HCT116 (cell line): ENCODE data around the gene PIGH. TPM values are rescaled to one million over a fixed set of nuclear protein-coding genes. Genes with fewer than 3 reads are reported as not detected.

Source experiments
- ATAC-seq: fragments of 200-7000 bp; cut with Tn5 transposase; 2 replicates; pipeline ENCODE4 v1.9.1; 2020; ENCODE audit warnings: mild to moderate bottlenecking, moderate library complexity
- BruUV-seq: library from RNA; stranded (reverse); fragments of 400-500 nt; replicated peaks from 2 replicates; lab custom pipeline; 2021; lab: Mats Ljungman, UMichigan
- CTCF ChIA-PET: fragments of 300-600 bp; sonication (Branson Sonifier 250); formaldehyde crosslinking; loops from one replicate; lab custom pipeline; 2021; ENCODE audit warnings: antibody characterized with exemption; lab: Charles Lee
- POLR2A ChIA-PET: fragments of 300-600, 350-600 bp; sonication (Branson Sonifier 250); formaldehyde crosslinking; loops from one replicate; lab custom pipeline; 2021; ENCODE audit warnings: antibody characterized with exemption; lab: Charles Lee
- RAD21 ChIA-PET, 2 experiments: fragments of 300-600 bp; sonication (Branson Sonifier 250); formaldehyde crosslinking; loops; one replicate each; lab custom pipeline; 2023; ENCODE audit warnings: low total read pairs in 2 of 2; ENCODE audit not compliant: uncharacterized antibody in 2 of 2, unreplicated experiment in 2 of 2, low non-redundant PET in 1 of 2; lab: Charles Lee
- DNase-seq: peaks from one replicate; pipeline ENCODE4 v3.0.0-alpha.2; 2010; ENCODE audit warnings: low read depth, low spot score
- H2AFZ ChIP-seq: fragments of 200-600 bp; shearing (Covaris generic), sonication (generic); 2 replicates; pipeline ENCODE4 v1.6.1; 2017; ENCODE audit warnings: low read depth, mixed run types, mixed read lengths, antibody characterized with exemption, low read length; ENCODE audit not compliant: poor library complexity, severe bottlenecking
- H3K27ac ChIP-seq: 2 replicates; pipeline ENCODE4 v1.5.1; 2012; ENCODE audit warnings: low read depth, low read length
- H3K27me3 ChIP-seq: fragments of 200-600 bp; sonication (generic); 2 replicates; pipeline ENCODE4 v1.6.1; 2016; ENCODE audit warnings: mixed run types, low read length, mixed read lengths; ENCODE audit not compliant: insufficient read depth
- H3K36me3 ChIP-seq, 2 experiments: fragments of 200-500 bp in 1 of 2; fragments of 200-600 bp in 1 of 2; sonication (Bioruptor generic) in 1 of 2; sonication (generic) in 1 of 2; 2 replicates each; pipeline versions ENCODE4 v1.5.1 to v1.6.1; 2014 to 2016; ENCODE audit warnings: low read length in 2 of 2, inconsistent platforms in 1 of 2, mixed read lengths in 1 of 2, mixed run types in 1 of 2; ENCODE audit not compliant: insufficient read depth in 2 of 2, control insufficient read depth in 1 of 2
- H3K4me1 ChIP-seq, 2 experiments: fragments of 200-600 bp in 1 of 2; sonication (generic) in 1 of 2; 2 replicates each; pipeline versions ENCODE4 v1.5.1 to v1.6.1; 2012 to 2017; ENCODE audit warnings: low read length in 2 of 2, inconsistent platforms in 1 of 2, mild to moderate bottlenecking in 1 of 2, mixed read lengths in 1 of 2, mixed run types in 1 of 2, moderate library complexity in 1 of 2; ENCODE audit not compliant: insufficient read depth in 2 of 2, control insufficient read depth in 1 of 2
- H3K4me2 ChIP-seq: fragments of 200-600 bp; sonication (generic); 2 replicates; pipeline ENCODE4 v1.6.1; 2017; ENCODE audit warnings: mixed run types, low read length, mixed read lengths
- H3K4me3 ChIP-seq, 2 experiments: fragments of 200-600 bp in 1 of 2; sonication (generic) in 1 of 2; replicated peaks in 1 of 2; 2 replicates each; pipeline ENCODE4 v1.5.1; 2011 to 2016; ENCODE audit warnings: low read length in 2 of 2, control low read depth in 1 of 2, low read depth in 1 of 2, mild to moderate bottlenecking in 1 of 2, mixed read lengths in 1 of 2, mixed run types in 1 of 2
- H3K79me2 ChIP-seq: fragments of 200-600 bp; sonication (generic); 2 replicates; pipeline ENCODE4 v1.6.1; 2017; ENCODE audit warnings: mild to moderate bottlenecking, mixed run types, low read length, moderate library complexity, mixed read lengths; ENCODE audit not compliant: insufficient read depth
- H3K9ac ChIP-seq: fragments of 200-600 bp; sonication (generic); 2 replicates; pipeline ENCODE4 v1.6.1; 2016; ENCODE audit warnings: low read length, mixed read lengths
- H3K9me2 ChIP-seq: fragments of 200-600 bp; sonication (generic), shearing (Covaris generic); 2 replicates; pipeline ENCODE4 v1.6.1; 2017; ENCODE audit warnings: mixed run types, mild to moderate bottlenecking, moderate library complexity; ENCODE audit not compliant: insufficient read depth
- H3K9me3 ChIP-seq, 2 experiments: fragments of 200-500 bp in 1 of 2; fragments of 200-600 bp in 1 of 2; sonication (Bioruptor generic) in 1 of 2; sonication (generic) in 1 of 2; 2 replicates each; pipeline ENCODE4 v1.6.1; 2014 to 2017; ENCODE audit warnings: low read length in 2 of 2, mixed read lengths in 2 of 2, inconsistent platforms in 1 of 2, low read depth in 1 of 2, mild to moderate bottlenecking in 1 of 2, mixed run types in 1 of 2, moderate library complexity in 1 of 2; ENCODE audit not compliant: control insufficient read depth in 1 of 2, insufficient read depth in 1 of 2
- H4K20me1 ChIP-seq: fragments of 200-600 bp; sonication (generic), shearing (Covaris generic); 2 replicates; pipeline ENCODE4 v1.6.1; 2017; ENCODE audit warnings: mixed run types, mild to moderate bottlenecking, moderate library complexity; ENCODE audit not compliant: insufficient read depth
- CEBPB ChIP-seq: IDR thresholded peaks from 2 replicates; pipeline ENCODE4 v1.6.1; 2012; ENCODE audit warnings: low read depth
- CTCF ChIP-seq, 3 experiments: fragments of 200-600 bp in 1 of 3; sonication (generic) in 1 of 3; IDR thresholded peaks in 2 of 3; conservative IDR thresholded peaks in 1 of 3; 2 replicates each; pipeline ENCODE4 v1.5.1; 2012 to 2017; ENCODE audit warnings: low read depth in 2 of 3, low read length in 2 of 3, antibody characterized with exemption in 1 of 3, borderline replicate concordance in 1 of 3, control low read depth in 1 of 3, mild to moderate bottlenecking in 1 of 3, mixed read lengths in 1 of 3, mixed run types in 1 of 3, moderate library complexity in 1 of 3; ENCODE audit not compliant: insufficient read depth in 1 of 3
- EGR1 ChIP-seq: IDR thresholded peaks from 2 replicates; pipeline ENCODE4 v1.6.1; 2012; ENCODE audit warnings: low read depth
- EZH2 ChIP-seq: fragments of 200-600 bp; sonication (generic); IDR thresholded peaks from 2 replicates; pipeline ENCODE4 v1.6.1; 2017; ENCODE audit warnings: antibody characterized with exemption, mixed run types
- EZH2phosphoT487 ChIP-seq: fragments of 200-600 bp; IDR thresholded peaks from 2 replicates; pipeline ENCODE4 v1.6.1; 2018; ENCODE audit warnings: antibody characterized with exemption, borderline replicate concordance
- FOSL1 ChIP-seq: IDR thresholded peaks from 2 replicates; pipeline ENCODE4 v1.6.1; 2012; ENCODE audit warnings: low read depth
- MAX ChIP-seq: IDR thresholded peaks from 2 replicates; pipeline ENCODE4 v1.6.1; 2012
- POLR2AphosphoS5 ChIP-seq: IDR thresholded peaks from 2 replicates; pipeline ENCODE4 v1.6.1; 2011; ENCODE audit warnings: mild to moderate bottlenecking, low read depth, low read length, moderate library complexity
- RAD21 ChIP-seq: IDR thresholded peaks from 2 replicates; pipeline ENCODE4 v1.6.1; 2012; ENCODE audit warnings: low read depth, mild to moderate bottlenecking
- SIN3A ChIP-seq: IDR thresholded peaks from 2 replicates; pipeline ENCODE4 v1.6.1; 2012; ENCODE audit warnings: low read depth
- SP1 ChIP-seq: IDR thresholded peaks from 2 replicates; pipeline ENCODE4 v1.6.1; 2012; ENCODE audit warnings: low read depth
- SRF ChIP-seq: IDR thresholded peaks from 2 replicates; pipeline ENCODE4 v1.6.1; 2012; ENCODE audit warnings: low read depth
- YY1 ChIP-seq: IDR thresholded peaks from 2 replicates; pipeline ENCODE4 v1.6.1; 2011; ENCODE audit warnings: low read length, low read depth, moderate library complexity, mild to moderate bottlenecking; ENCODE audit not compliant: insufficient replicate concordance; ENCODE audit errors: extremely low read depth
- ZBTB33 ChIP-seq: IDR thresholded peaks from 2 replicates; pipeline ENCODE4 v1.6.1; 2011; ENCODE audit warnings: mild to moderate bottlenecking, low read length, moderate library complexity; ENCODE audit not compliant: insufficient replicate concordance; ENCODE audit errors: extremely low read depth
- ZFX ChIP-seq: fragments of 450-650 bp; IDR thresholded peaks from 2 replicates; pipeline ENCODE4 v1.6.1; 2017
- ZNF274 ChIP-seq: fragments of 200-500 bp; sonication (Bioruptor generic); IDR thresholded peaks from 2 replicates; pipeline ENCODE4 v1.6.1; 2014; ENCODE audit warnings: mild to moderate bottlenecking, low read depth, low read length, inconsistent platforms
- intact Hi-C: fragments of 100-400 bp; cut with micrococcal nuclease; formaldehyde crosslinking; loops from 2 replicates; pipeline ENCODE4 v1.10.0; 2022
- total RNA-seq: library from RNA; stranded (reverse); gene quantifications from one replicate; pipeline ENCODE4 v1.2.1, GENCODE V29; 2021; ENCODE audit not compliant: unreplicated experiment

The PIGH gene
- total RNA-seq, 1 experiment from 2014 or later = 20.9 TPM

- intact Hi-C loops = no loop called here
- Histone ChIP-seq H3K4me2 (no peak overlapping the region), H3K9me3 (no peaks in the 10 kb centered on the region), H3K4me3 (no peak overlapping the region), H3K79me2 (no peaks in the 10 kb centered on the region), H3K27me3 (no peaks in the 10 kb centered on the region), H2AFZ (no peak overlapping the region), H3K4me1 (peaks cover 2 to 15% of the 10 kb centered on the region in 2 experiments), H3K27ac (no peak overlapping the region), H4K20me1 (no peaks in the 10 kb centered on the region), H3K36me3 (peaks cover 4 to 11% of the 10 kb centered on the region in 2 experiments; a peak in 1 of 4 replicates), H3K9me2 (no peaks in the 10 kb centered on the region), H3K9ac (no peak overlapping the region)
- TF ChIP-seq SIN3A (no peak), SRF (no peak), EZH2phosphoT487 (no peak), POLR2AphosphoS5 (no peak)
- no peak for ATAC-seq
- DNase-seq = no peak
- ChIA-PET CTCF (interaction anchor here (1.5 kb wide), 1 partner anchor 45 kb away, joined by 3 read pairs; the partner anchor contains the start of gene PIGH), POLR2A (no interaction called here), RAD21 (no interaction called here)
- no TSS peak for BruUV-seq
Observed at GRCh38 chr14:67645414-67645813, 45.3 kb upstream of the PIGH start.

GRCh38 chr14:67644428-67644827, 44.4 kb upstream of the PIGH start:
- H3K36me3 ChIP-seq = peaks cover 0 to 3% of the 10 kb centered on the region in 2 experiments; a peak in 1 of 4 replicates
- no peak for DNase-seq
- BruUV-seq = no TSS peak
- H3K9me2 ChIP-seq = no peaks in the 10 kb centered on the region
- no peaks in the 10 kb centered on the region for H4K20me1 ChIP-seq
- H3K27ac ChIP-seq = no peak overlapping the region
- H3K9me3 ChIP-seq = no peaks in the 10 kb centered on the region
- H3K27me3 ChIP-seq = no peaks in the 10 kb centered on the region
- RAD21 ChIA-PET = no interaction called here
- TF ChIP-seq POLR2AphosphoS5 (no peak), FOSL1 (no peak), YY1 (no peak), EGR1 (no peak), MAX (no peak), ZBTB33 (no peak), SP1 (no peak), ZFX (no peak), EZH2 (no peak), CTCF (IDR thresholded peaks at IDR 0.05 in 2 of 3, conservative IDR thresholded peaks at IDR 0.05 in 1 of 3; ENCODE audit: borderline replicate concordance in 1 of 3, insufficient read depth in 1 of 3, low read depth in 2 of 3, low read length in 2 of 3) (no peak), CEBPB (no peak), SRF (no peak), ZNF274 (no peak), EZH2phosphoT487 (no peak), RAD21 (no peak)
- intact Hi-C loops = no loop called here
- no peak overlapping the region for H3K4me2 ChIP-seq
- CTCF ChIA-PET = interaction anchor here (1.5 kb wide), 1 partner anchor 44 kb away, joined by 3 read pairs; the partner anchor contains the start of gene PIGH
- no peak overlapping the region for H3K9ac ChIP-seq
- no peaks in the 10 kb centered on the region for H3K79me2 ChIP-seq
- ATAC-seq = no peak
- H3K4me1 ChIP-seq = peaks cover 2 to 15% of the 10 kb centered on the region in 2 experiments
- H2AFZ ChIP-seq = no peak overlapping the region
- no peak overlapping the region for H3K4me3 ChIP-seq
- POLR2A ChIA-PET = interaction anchor here (1.2 kb wide), 1 partner anchor 44 kb away, joined by 4 read pairs; the partner anchor contains the start of gene PIGH
